Neural progenitor cell (in vitro differentiated cells): ENCODE results near the gene RPL26.

Experiments
- CTCF ChIP-seq: fragments of 200-600 bp; sonication (generic); IDR thresholded peaks from 2 replicates; pipeline ENCODE4 v1.5.1; 2017; ENCODE audit warnings: antibody characterized with exemption, mild to moderate bottlenecking
- EZH2phosphoT487 ChIP-seq: fragments of 200-600 bp; sonication (generic); IDR thresholded peaks from 2 replicates; pipeline ENCODE4 v1.6.1; 2017; ENCODE audit warnings: antibody characterized with exemption

DNA sequence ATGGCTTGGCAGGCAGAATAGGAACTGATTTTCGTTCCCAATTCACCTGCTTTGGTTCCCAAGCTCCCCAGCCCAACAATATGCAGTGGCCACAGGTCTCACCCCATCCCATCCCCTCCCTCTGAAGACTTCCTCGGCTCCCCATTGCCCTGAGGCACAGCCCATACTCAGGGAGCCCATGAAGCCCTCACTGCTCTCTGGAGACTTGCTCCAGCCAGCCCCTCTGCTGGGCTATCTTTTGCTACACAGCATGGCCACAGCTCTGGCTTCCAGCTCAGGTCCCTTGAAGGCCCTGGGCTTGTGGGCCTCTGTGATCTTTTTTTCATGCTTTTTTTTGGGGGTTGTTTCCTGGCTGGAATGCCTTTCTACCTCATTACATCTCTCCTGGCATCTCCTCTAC is 23.2 kb upstream of the RPL26 start:
- TF ChIP-seq CTCF (no peak), EZH2phosphoT487 (no peak)
